Gastrocnemius medialis (tissue), 4 donors: ENCODE measurements around the gene LCN15.

Experiments used
- POLR2A ChIP-seq, 2 donors: fragments of 450-650 bp; IDR thresholded peaks; one replicate each; pipeline ENCODE4 v1.6.1; 2017; ENCODE audit warnings: antibody characterized with exemption in 2 of 2, mild to moderate bottlenecking in 2 of 2, moderate library complexity in 2 of 2
- TF ChIP-seq, protein P1 (sequence below), 5 experiments: fragments of 450-650 bp in 3 of 5; fragments of 200-600 bp in 2 of 5; sonication (generic) in 2 of 5; IDR thresholded peaks in 4 of 5; conservative IDR thresholded peaks in 1 of 5; 1 replicate in 4 of 5; 2 replicates in 1 of 5; pipeline ENCODE4 v1.5.1; 2016 to 2019; ENCODE audit warnings: antibody characterized with exemption in 5 of 5, mild to moderate bottlenecking in 3 of 5, moderate library complexity in 3 of 5

DNA sequence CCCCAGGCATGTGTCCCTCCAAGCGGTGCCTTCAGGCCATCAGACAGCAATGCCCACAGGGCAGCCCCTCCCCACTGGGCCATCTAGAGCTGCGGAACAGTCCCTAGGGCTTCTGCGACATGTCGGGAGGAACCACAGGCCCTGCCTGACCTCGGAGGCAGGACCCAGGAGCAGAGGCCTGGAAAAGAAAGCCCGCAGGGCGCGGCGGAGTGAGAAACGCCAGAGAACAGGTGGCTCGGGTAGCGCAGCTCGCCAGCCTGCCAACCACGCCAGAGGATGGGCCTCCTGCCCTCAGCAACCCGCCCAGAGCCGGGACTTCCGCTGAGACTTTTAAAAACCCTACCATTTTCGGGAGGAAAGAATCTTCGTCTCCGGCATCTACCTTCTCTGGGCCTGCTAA is 7.0 kb downstream of the LCN15 start:
- TF ChIP-seq, protein P1, sequence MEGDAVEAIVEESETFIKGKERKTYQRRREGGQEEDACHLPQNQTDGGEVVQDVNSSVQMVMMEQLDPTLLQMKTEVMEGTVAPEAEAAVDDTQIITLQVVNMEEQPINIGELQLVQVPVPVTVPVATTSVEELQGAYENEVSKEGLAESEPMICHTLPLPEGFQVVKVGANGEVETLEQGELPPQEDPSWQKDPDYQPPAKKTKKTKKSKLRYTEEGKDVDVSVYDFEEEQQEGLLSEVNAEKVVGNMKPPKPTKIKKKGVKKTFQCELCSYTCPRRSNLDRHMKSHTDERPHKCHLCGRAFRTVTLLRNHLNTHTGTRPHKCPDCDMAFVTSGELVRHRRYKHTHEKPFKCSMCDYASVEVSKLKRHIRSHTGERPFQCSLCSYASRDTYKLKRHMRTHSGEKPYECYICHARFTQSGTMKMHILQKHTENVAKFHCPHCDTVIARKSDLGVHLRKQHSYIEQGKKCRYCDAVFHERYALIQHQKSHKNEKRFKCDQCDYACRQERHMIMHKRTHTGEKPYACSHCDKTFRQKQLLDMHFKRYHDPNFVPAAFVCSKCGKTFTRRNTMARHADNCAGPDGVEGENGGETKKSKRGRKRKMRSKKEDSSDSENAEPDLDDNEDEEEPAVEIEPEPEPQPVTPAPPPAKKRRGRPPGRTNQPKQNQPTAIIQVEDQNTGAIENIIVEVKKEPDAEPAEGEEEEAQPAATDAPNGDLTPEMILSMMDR (IDR thresholded peaks at IDR 0.05 in 4 of 5, conservative IDR thresholded peaks at IDR 0.05 in 1 of 5): no peak
- TF ChIP-seq POLR2A (IDR thresholded peaks at IDR 0.05): no peak
